HL-60 (cell line): Measurements from ENCODE around the gene HDGFL2.

ENCODE experiments used
- DNase-seq, 2 experiments: peaks; one replicate each; pipeline ENCODE4 v3.0.0-alpha.2; 2010 to 2020; ENCODE audit warnings: low read depth in 1 of 2, low spot score in 1 of 2
- H3K27ac ChIP-seq: fragments of 250-450 bp; sonication (Bioruptor Pico); replicated peaks from 2 replicates; pipeline ENCODE4 v1.5.1; 2020; ENCODE audit warnings: mild to moderate bottlenecking, moderate library complexity
- H3K27me3 ChIP-seq: fragments of 250-450 bp; sonication (Bioruptor Pico); 2 replicates; pipeline ENCODE4 v1.5.1; 2021; ENCODE audit warnings: mild to moderate bottlenecking, moderate library complexity; ENCODE audit not compliant: insufficient read depth, poor library complexity, severe bottlenecking
- H3K4me3 ChIP-seq: replicated peaks from 2 replicates; pipeline ENCODE4 v1.5.1; 2011; ENCODE audit warnings: mild to moderate bottlenecking, control low read depth, low read length; ENCODE audit not compliant: insufficient read depth
- GABPA ChIP-seq: IDR thresholded peaks from 2 replicates; pipeline ENCODE4 v1.6.1; 2012; ENCODE audit warnings: low read depth
- POLR2AphosphoS5 ChIP-seq: IDR thresholded peaks from 2 replicates; pipeline ENCODE4 v1.6.1; 2012; ENCODE audit warnings: low read depth
- SPI1 ChIP-seq: IDR thresholded peaks from 2 replicates; pipeline ENCODE4 v1.6.1; 2012; ENCODE audit warnings: low read depth, mild to moderate bottlenecking, borderline replicate concordance
- TF ChIP-seq, protein P1 (sequence below): IDR thresholded peaks from 2 replicates; pipeline ENCODE4 v1.6.1; 2012; ENCODE audit warnings: low read depth; ENCODE audit not compliant: insufficient replicate concordance
- TF ChIP-seq, protein P2 (sequence below): IDR thresholded peaks from one replicate; pipeline ENCODE4 v1.5.1; 2011; ENCODE audit warnings: low read length, control low read depth, inconsistent platforms; ENCODE audit not compliant: insufficient read depth

Gene HDGFL2

DNA sequence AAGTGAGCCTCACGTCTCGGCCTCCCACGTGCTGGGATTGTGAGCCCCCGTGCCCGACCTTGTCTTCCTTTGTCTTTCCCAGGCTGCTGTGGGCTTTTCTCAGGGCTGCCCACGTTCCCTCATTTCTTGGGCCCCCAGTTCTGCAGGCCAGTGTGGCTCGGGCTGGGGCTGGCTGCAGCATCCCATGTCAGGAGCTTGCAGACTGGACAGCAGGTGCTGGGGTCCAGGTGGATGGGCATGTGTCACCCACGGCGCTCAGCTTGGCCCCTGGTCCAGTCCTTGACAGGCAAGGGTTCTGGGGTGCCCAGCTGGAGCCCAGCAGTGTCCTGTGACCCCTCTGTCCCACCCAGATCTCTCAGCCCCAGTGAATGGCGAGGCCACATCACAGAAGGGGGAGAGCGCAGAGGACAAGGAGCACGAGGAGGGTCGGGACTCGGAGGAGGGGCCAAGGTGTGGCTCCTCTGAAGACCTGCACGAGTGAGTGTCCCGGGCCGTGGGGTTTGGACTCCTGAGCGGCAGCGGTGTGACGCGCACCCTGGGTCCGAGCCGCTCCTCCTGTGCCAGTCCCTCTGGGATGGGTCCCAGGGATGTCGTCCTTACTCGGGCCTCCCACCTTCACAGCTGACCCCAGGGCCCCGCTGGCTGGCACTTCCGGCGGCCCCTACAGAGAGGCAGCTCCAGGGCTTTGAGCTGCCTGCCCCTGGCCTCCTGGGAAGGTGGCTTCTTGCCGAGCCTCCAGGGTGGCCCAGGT lies 28.9 kb downstream of the HDGFL2 start:
- no peak overlapping the region for H3K27ac ChIP-seq
- TF ChIP-seq POLR2AphosphoS5: no peak
- TF ChIP-seq SPI1: no peak
- TF ChIP-seq, protein P1, sequence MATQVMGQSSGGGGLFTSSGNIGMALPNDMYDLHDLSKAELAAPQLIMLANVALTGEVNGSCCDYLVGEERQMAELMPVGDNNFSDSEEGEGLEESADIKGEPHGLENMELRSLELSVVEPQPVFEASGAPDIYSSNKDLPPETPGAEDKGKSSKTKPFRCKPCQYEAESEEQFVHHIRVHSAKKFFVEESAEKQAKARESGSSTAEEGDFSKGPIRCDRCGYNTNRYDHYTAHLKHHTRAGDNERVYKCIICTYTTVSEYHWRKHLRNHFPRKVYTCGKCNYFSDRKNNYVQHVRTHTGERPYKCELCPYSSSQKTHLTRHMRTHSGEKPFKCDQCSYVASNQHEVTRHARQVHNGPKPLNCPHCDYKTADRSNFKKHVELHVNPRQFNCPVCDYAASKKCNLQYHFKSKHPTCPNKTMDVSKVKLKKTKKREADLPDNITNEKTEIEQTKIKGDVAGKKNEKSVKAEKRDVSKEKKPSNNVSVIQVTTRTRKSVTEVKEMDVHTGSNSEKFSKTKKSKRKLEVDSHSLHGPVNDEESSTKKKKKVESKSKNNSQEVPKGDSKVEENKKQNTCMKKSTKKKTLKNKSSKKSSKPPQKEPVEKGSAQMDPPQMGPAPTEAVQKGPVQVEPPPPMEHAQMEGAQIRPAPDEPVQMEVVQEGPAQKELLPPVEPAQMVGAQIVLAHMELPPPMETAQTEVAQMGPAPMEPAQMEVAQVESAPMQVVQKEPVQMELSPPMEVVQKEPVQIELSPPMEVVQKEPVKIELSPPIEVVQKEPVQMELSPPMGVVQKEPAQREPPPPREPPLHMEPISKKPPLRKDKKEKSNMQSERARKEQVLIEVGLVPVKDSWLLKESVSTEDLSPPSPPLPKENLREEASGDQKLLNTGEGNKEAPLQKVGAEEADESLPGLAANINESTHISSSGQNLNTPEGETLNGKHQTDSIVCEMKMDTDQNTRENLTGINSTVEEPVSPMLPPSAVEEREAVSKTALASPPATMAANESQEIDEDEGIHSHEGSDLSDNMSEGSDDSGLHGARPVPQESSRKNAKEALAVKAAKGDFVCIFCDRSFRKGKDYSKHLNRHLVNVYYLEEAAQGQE: no peak
- H3K27me3 ChIP-seq: no peaks in the 10 kb centered on the region
- no peak for DNase-seq
- no peak overlapping the region for H3K4me3 ChIP-seq

DNA sequence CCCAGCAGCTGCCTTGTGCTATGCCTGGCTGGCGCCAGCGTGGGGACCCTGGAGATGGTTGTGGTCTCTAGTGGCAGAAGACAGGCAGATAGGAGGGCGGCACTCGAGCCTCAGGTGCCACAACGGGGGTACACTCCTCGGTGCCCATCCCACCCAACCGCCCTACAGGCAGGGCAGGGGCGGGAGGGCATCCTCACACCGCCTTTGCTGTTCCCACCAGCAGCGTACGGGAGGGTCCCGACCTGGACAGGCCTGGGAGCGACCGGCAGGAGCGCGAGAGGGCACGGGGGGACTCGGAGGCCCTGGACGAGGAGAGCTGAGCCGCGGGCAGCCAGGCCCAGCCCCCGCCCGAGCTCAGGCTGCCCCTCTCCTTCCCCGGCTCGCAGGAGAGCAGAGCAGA lies 29.6 kb downstream of the HDGFL2 start:
- Histone ChIP-seq H3K27me3 (no peaks in the 10 kb centered on the region), H3K4me3 (no peak overlapping the region), H3K27ac (no peak overlapping the region)
- TF ChIP-seq, protein P2, sequence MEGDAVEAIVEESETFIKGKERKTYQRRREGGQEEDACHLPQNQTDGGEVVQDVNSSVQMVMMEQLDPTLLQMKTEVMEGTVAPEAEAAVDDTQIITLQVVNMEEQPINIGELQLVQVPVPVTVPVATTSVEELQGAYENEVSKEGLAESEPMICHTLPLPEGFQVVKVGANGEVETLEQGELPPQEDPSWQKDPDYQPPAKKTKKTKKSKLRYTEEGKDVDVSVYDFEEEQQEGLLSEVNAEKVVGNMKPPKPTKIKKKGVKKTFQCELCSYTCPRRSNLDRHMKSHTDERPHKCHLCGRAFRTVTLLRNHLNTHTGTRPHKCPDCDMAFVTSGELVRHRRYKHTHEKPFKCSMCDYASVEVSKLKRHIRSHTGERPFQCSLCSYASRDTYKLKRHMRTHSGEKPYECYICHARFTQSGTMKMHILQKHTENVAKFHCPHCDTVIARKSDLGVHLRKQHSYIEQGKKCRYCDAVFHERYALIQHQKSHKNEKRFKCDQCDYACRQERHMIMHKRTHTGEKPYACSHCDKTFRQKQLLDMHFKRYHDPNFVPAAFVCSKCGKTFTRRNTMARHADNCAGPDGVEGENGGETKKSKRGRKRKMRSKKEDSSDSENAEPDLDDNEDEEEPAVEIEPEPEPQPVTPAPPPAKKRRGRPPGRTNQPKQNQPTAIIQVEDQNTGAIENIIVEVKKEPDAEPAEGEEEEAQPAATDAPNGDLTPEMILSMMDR: no peak
- no peak for TF ChIP-seq POLR2AphosphoS5
- TF ChIP-seq GABPA: no peak
- TF ChIP-seq SPI1: no peak
- TF ChIP-seq, protein P1: no peak
- DNase-seq: no peak

DNA sequence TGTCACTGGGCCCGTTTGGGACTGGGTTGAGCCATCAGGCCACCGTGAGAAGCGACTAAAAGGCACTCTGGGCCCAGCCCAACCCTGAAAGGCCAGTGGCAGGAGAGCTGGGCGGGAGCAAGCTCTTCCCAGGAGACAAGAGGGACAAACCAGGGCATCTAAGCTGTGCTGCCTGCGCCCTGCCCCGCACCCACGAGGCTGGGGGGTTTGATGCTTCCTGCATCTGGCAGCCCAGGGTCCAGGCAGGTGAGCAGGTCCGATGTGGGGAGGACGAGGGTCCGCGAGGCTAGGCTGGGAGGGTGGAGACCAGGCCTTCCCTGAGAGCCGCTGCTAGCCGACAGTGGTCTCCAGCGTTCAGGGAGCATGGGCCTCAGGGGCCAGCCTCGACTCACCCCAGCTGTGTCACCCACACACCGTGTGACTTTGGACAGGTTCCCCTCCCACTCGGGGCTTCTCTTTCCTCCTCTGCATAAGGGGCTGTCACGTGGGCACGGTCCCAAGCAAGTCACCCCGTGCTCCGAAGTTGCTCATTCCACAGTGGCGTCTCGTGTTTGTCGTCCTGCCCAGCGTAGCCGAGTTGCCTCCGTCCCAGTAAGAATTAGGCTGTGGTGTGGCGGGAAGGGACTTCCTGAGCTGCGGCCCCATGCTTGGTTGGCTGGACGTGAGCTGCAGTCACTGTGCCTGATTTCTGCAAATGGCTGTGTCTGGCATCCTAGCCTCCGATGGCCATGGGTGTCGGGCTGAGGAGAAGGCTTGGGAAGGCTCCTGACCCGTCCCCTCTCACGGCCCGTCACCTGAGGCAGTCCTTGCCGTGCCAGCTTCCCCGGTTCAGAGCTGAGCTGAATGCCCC lies 30.4 kb downstream of the HDGFL2 start:
- H3K4me3 ChIP-seq: no peak overlapping the region
- DNase-seq: no peak
- no peak overlapping the region for H3K27ac ChIP-seq
- no peak for TF ChIP-seq POLR2AphosphoS5
- TF ChIP-seq, protein P2: no peak
- no peak for TF ChIP-seq GABPA
- no peak for TF ChIP-seq SPI1
- TF ChIP-seq, protein P1: no peak
- no peaks in the 10 kb centered on the region for H3K27me3 ChIP-seq
